GM12878 (cell line): ENCODE data around the gene PKD1. TPM values are rescaled to one million over a fixed set of nuclear protein-coding genes. Genes with fewer than 3 reads are reported as not detected.

ENCODE experiments used
- ATF2 ChIP-seq: IDR thresholded peaks from 2 replicates; pipeline ENCODE4 v1.6.1; 2012; ENCODE audit warnings: low read length, inconsistent platforms
- ATF3 ChIP-seq: IDR thresholded peaks from 2 replicates; pipeline ENCODE4 v1.6.1; 2011; ENCODE audit warnings: low read depth, mild to moderate bottlenecking, low read length, moderate library complexity, borderline replicate concordance; ENCODE audit errors: extremely low read depth
- BCL11A ChIP-seq: IDR thresholded peaks from 2 replicates; pipeline ENCODE4 v1.6.1; 2011; ENCODE audit warnings: low read depth, low read length
- CBFB ChIP-seq: IDR thresholded peaks from 2 replicates; pipeline ENCODE4 v1.6.1; 2016; ENCODE audit warnings: antibody characterized with exemption, low read depth
- CUX1 ChIP-seq: IDR thresholded peaks from 2 replicates; pipeline ENCODE4 v1.6.1; 2012; ENCODE audit warnings: improper control_type of control experiment, low read depth, low read length; ENCODE audit not compliant: insufficient replicate concordance
- MAX ChIP-seq: IDR thresholded peaks from 2 replicates; pipeline ENCODE4 v1.6.1; 2012; ENCODE audit warnings: low read depth, low read length, improper control_type of control experiment
- NKRF ChIP-seq: fragments of 450-650 bp; conservative IDR thresholded peaks from 2 replicates; pipeline ENCODE4 v1.6.1; 2017; ENCODE audit warnings: mild to moderate bottlenecking, moderate library complexity
- NR2C2 ChIP-seq: IDR thresholded peaks from 2 replicates; pipeline ENCODE4 v1.6.1; 2011; ENCODE audit warnings: borderline replicate concordance, low read depth; ENCODE audit not compliant: control insufficient read depth, insufficient read length
- PAX8 ChIP-seq: fragments of 450-650 bp; IDR thresholded peaks from 2 replicates; pipeline ENCODE4 v1.6.1; 2017; ENCODE audit warnings: mild to moderate bottlenecking, moderate library complexity
- PML ChIP-seq: IDR thresholded peaks from 2 replicates; pipeline ENCODE4 v1.6.1; 2012; ENCODE audit warnings: low read length, inconsistent platforms
- RBBP5 ChIP-seq: fragments of 200-600 bp; sonication (generic); conservative IDR thresholded peaks from 2 replicates; pipeline ENCODE4 v1.6.1; 2016
- ZBTB4 ChIP-seq: fragments of 450-650 bp; formaldehyde crosslinking; IDR thresholded peaks from 2 replicates; pipeline ENCODE4 v1.4.0; 2022; ENCODE audit warnings: mild to moderate bottlenecking, moderate library complexity
- ZNF384 ChIP-seq: IDR thresholded peaks from 2 replicates; pipeline ENCODE4 v1.6.1; 2012; ENCODE audit warnings: low read depth, mild to moderate bottlenecking, low read length, improper control_type of control experiment, borderline replicate concordance
- polyA plus RNA-seq, 11 experiments: library from polyadenylated mRNA; depleted of rRNA in 4 of 11; unstranded in 6 of 11; stranded (reverse) in 5 of 11; fragments of >200 nt; fragmentation: Nextera tagmentation in 4 of 11; fragmentation: Illumina TruSeq in 1 of 11; extraction: Ambion mirVana in 4 of 11; extraction: Trizol in 1 of 11; gene quantifications; 1 replicate in 1 of 11; 2 replicates in 10 of 11; pipeline versions ENCODE4 v1.2.1 to v1.2.3, GENCODE V29; 2011 to 2016; ENCODE audit warnings: inconsistent platforms in 2 of 11, missing spikeins in 2 of 11, low read depth in 1 of 11
- total RNA-seq, 4 experiments: library from RNA; depleted of rRNA in 3 of 4; stranded (reverse); fragments of >200 nt in 3 of 4; fragmentation: Illumina TruSeq in 1 of 4; extraction: Trizol in 1 of 4; gene quantifications; 2 replicates each; pipeline versions ENCODE4 v1.2.1 to v1.2.3, GENCODE V29; 2013 to 2021
- TF ChIP-seq, protein P1 (sequence below): IDR thresholded peaks from 2 replicates; pipeline ENCODE4 v1.6.1; 2011; ENCODE audit warnings: borderline replicate concordance, low read depth, mild to moderate bottlenecking, moderate library complexity, low read length; ENCODE audit not compliant: insufficient read depth, poor library complexity, severe bottlenecking

Gene PKD1
- total and polyA plus RNA-seq, 10 of the 15 experiments (the other 5 are each of a cell fraction or from before 2014, with no cell fraction given) = 0.11 to 62.0 (median 6.1) TPM

DNA sequence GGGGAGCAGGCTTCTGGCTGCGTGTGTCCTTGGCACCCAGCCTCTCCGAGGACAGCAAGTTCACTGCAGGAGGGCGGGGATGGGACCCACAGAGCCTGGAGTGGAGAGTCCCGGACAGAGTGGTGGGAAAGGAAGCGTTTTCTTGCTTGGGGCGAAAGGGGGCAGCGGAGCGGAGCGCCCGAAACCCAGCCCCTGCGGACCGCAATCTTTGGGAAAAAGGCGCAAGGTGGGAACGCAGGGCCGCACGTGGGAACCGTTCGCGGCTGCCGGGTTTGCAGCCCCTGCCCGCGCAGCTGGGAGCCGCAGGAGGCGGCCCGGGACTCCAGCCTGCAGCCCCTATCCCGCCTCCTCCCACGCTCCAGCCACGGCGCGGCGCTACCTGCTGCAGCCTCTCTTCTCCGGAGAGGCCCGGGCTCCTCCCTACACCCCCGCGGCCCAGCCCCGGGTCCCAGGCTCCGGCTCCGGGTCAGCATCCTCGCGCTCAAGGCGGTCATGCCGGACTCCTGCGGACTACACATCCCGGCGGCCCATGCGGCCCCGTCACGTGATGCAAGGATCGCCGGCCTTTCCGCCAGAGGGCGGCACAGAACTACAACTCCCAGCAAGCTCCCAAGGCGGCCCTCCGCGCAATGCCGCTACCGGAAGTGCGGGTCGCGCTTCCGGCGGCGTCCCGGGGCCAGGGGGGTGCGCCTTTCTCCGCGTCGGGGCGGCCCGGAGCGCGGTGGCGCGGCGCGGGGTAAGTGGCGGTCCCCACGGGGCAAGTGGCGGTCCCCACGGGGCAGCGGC is 88.2 kb downstream of the PKD1 start, which contains the start of the genes NTHL1 and TSC2 (continued):
- TF ChIP-seq CUX1 (no peak), BCL11A (no peak), ATF3 (peak; percentile 98), ATF2 (no peak), CBFB (no peak), ZBTB4 (0 out of 2 replicates have a peak, but pooled peaks have one; percentile 44), PML (no peak), NKRF (peak; percentile 94; the same call in 1 of the 2 replicates), PAX8 (no peak), RBBP5 (no peak), MAX (peak; percentile 93), NR2C2 (no peak), ZNF384 (no peak)
- TF ChIP-seq, protein P1, sequence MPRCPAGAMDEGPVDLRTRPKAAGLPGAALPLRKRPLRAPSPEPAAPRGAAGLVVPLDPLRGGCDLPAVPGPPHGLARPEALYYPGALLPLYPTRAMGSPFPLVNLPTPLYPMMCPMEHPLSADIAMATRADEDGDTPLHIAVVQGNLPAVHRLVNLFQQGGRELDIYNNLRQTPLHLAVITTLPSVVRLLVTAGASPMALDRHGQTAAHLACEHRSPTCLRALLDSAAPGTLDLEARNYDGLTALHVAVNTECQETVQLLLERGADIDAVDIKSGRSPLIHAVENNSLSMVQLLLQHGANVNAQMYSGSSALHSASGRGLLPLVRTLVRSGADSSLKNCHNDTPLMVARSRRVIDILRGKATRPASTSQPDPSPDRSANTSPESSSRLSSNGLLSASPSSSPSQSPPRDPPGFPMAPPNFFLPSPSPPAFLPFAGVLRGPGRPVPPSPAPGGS = no peak
